Right atrium auricular region (tissue), 2 donors: Measurements from ENCODE around the gene MFAP3L. TPM values are rescaled to one million over a fixed set of nuclear protein-coding genes. Genes with fewer than 3 reads are reported as not detected.
A peak's percentile ranks its signal among the peaks of the same experiment; 100 is the strongest.
"Not testable (repeated sequence)": the region's sequence is repeated elsewhere in the genome, so short reads cannot be mapped to it uniquely, and the experiment has no call there.

Experiments used
- DNase-seq: peaks from one replicate; pipeline ENCODE4 v3.0.0-alpha.2; 2019; ENCODE audit warnings: low spot score
- H3K27ac ChIP-seq, 2 donors: fragments of 200-600 bp; sonication (generic); 1 replicate in 1 of 2; 2 replicates in 1 of 2; pipeline ENCODE4 v1.5.1; 2016 to 2019
- H3K27me3 ChIP-seq, 2 donors: fragments of 200-600 bp; sonication (generic); one replicate each; pipeline versions ENCODE4 v1.5.1 to v1.6.0; 2017 to 2019
- H3K36me3 ChIP-seq: fragments of 200-600 bp; sonication (generic); one replicate; pipeline ENCODE4 v1.5.1; 2016
- H3K4me1 ChIP-seq, 2 donors: fragments of 200-600 bp; sonication (generic); one replicate each; pipeline versions ENCODE4 v1.5.1 to v1.6.0; 2017 to 2019
- H3K4me3 ChIP-seq, 2 donors: fragments of 200-600 bp; sonication (generic); 1 replicate in 1 of 2; 2 replicates in 1 of 2; pipeline ENCODE4 v1.5.1; 2017 to 2019; ENCODE audit warnings: mild to moderate bottlenecking in 1 of 2, moderate library complexity in 1 of 2
- H3K9me3 ChIP-seq, 2 donors: fragments of 200-600 bp; sonication (generic); one replicate each; pipeline ENCODE4 v1.5.1; 2019
- total RNA-seq, 2 donors: library from RNA; depleted of rRNA; stranded (reverse); fragments of >200 nt; gene quantifications; one replicate each; pipeline ENCODE4 v1.1.0, GENCODE V29; 2016
- TF ChIP-seq, protein P1 (sequence below), 2 donors: fragments of 200-600 bp; sonication (generic); IDR thresholded peaks; one replicate each; pipeline ENCODE4 v1.5.1; 2019; ENCODE audit warnings: antibody characterized with exemption in 2 of 2

Gene MFAP3L
- total RNA-seq, 2 donors from 2014 or later = 7.7 to 8.1 TPM

DNA sequence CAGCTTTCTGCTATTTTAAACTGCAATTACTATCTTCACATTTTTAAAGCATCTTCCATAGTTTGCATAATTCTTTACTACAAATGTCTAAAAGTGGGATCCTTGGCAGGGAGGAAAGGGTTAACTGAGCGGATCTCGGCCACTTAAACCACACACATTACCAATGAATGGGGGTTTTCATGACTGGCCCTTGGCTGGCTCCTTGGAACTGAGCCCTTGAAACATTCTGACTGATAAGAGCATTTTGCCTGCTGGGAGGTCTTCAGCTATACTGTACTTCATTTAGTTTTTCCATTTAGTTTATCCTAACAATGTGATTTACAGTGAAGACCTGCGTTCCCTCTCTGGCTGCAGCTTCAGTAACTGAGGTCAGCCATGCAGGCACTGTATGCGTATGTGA, 31.7 kb upstream of the MFAP3L start:
- Histone ChIP-seq H3K27me3 (no peaks in the 10 kb centered on the region), H3K36me3 (no peaks in the 10 kb centered on the region), H3K27ac (no peak overlapping the region), H3K4me3 (no peak overlapping the region), H3K4me1 (no peaks in the 10 kb centered on the region), H3K9me3 (no peaks in the 10 kb centered on the region)
- TF ChIP-seq, protein P1, sequence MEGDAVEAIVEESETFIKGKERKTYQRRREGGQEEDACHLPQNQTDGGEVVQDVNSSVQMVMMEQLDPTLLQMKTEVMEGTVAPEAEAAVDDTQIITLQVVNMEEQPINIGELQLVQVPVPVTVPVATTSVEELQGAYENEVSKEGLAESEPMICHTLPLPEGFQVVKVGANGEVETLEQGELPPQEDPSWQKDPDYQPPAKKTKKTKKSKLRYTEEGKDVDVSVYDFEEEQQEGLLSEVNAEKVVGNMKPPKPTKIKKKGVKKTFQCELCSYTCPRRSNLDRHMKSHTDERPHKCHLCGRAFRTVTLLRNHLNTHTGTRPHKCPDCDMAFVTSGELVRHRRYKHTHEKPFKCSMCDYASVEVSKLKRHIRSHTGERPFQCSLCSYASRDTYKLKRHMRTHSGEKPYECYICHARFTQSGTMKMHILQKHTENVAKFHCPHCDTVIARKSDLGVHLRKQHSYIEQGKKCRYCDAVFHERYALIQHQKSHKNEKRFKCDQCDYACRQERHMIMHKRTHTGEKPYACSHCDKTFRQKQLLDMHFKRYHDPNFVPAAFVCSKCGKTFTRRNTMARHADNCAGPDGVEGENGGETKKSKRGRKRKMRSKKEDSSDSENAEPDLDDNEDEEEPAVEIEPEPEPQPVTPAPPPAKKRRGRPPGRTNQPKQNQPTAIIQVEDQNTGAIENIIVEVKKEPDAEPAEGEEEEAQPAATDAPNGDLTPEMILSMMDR (IDR thresholded peaks at IDR 0.05) = no peak
- DNase-seq = no peak

DNA sequence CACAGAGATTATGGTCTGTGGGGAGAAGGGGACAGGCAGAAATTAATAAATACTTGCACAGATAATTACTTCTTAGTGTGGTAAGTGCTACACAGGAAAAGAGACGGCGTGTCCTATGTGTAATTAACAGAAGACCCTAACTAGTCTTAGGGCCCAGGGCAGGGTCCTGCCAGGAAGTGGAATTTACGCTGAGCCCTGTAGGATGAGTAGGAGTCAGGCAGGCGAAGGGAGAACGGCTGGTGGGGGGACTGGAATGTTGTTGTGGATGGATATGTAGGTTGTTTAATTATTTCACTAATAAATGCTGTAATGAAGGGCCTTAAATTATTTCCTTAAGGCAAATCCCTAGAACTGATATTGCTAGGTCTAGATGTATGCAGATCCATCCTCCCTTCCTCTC, 26.7 kb upstream of the MFAP3L start:
- H3K4me1 ChIP-seq = no peaks in the 10 kb centered on the region
- H3K9me3 ChIP-seq = no peaks in the 10 kb centered on the region
- no peak overlapping the region for H3K4me3 ChIP-seq
- no peak for DNase-seq
- no peaks in the 10 kb centered on the region for H3K27me3 ChIP-seq
- no peaks in the 10 kb centered on the region for H3K36me3 ChIP-seq
- no peak overlapping the region for H3K27ac ChIP-seq
- TF ChIP-seq, protein P1 (IDR thresholded peaks at IDR 0.05) = no peak

DNA sequence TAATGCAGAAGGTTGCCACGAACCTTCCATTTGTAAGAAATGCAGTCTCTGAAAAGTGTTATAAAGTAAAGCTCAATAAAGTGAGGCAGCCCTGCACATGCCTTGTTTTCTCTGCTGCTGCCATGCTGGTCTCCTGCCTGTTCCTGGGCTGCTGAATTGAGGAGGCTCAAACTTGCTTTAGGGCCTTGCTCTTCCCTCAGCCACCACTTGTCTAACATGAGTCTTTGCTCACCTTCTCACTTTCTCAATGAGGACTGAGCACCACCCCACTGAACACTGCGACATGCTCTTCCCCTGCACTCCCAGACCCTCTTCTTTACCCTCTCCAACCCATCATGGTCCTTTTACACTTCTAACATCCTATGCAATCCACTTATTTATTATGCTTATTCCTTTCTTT, 25.2 kb upstream of the MFAP3L start:
- no peak for DNase-seq
- H3K4me3 ChIP-seq = no peak overlapping the region
- no peaks in the 10 kb centered on the region for H3K9me3 ChIP-seq
- no peaks in the 10 kb centered on the region for H3K36me3 ChIP-seq
- no peak overlapping the region for H3K27ac ChIP-seq
- no peaks in the 10 kb centered on the region for H3K27me3 ChIP-seq
- TF ChIP-seq, protein P1 (IDR thresholded peaks at IDR 0.05) = no peak
- H3K4me1 ChIP-seq = no peaks in the 10 kb centered on the region

DNA sequence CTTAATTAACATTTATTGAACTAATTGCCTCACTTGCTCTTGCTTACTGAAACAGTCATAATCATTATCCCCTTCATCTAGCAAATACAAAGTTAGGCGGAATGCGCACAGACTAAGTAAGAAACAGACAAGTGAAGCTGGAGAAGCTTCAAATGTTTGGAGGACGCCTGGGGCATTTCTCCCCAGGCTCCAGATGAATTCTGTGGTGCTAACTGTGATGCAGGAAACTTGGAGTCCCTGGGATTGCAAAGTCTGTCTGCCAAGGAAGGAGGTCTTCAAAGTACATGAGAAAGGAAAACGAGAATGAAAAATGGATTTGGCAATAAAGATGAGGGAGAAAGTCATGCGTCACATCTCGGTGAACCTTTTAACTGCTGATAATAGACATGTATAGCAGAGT, 23.6 kb upstream of the MFAP3L start:
- TF ChIP-seq, protein P1 (IDR thresholded peaks at IDR 0.05) = no peak
- no peak overlapping the region for H3K27ac ChIP-seq
- H3K36me3 ChIP-seq = no peaks in the 10 kb centered on the region
- H3K4me1 ChIP-seq = no peaks in the 10 kb centered on the region
- no peak overlapping the region for H3K4me3 ChIP-seq
- DNase-seq = no peak
- H3K27me3 ChIP-seq = no peaks in the 10 kb centered on the region
- H3K9me3 ChIP-seq = no peaks in the 10 kb centered on the region

DNA sequence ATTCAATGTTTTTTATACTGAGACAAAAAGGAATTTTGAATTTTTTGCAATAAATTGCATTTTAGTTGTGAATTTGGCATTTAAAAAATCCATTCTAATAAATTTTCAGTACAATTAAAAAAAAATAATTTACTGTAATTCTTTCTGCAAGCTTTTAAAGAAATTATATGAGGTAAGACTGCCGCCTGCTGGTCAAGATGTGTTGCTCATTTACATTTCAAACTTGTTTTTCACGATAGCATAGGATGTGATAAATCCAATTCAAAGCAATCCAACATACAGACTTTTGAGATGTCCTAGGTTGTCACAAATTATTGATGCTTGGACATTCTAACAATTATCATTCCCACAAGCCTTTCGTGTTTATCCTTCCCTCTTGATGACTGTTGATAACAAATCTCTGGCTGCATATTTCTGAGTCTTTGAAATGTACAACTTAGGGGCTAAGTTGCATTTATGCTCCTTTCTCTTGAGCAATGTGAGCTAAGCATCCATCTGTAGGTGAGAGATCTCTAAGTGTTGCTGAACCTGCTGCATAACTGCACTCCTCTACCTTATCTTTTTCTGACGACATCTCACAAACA, 21.7 kb upstream of the MFAP3L start:
- TF ChIP-seq, protein P1 (IDR thresholded peaks at IDR 0.05) = peak; percentile 65 to 81
- DNase-seq = peak; percentile 65
- no peak overlapping the region for H3K27ac ChIP-seq

DNA sequence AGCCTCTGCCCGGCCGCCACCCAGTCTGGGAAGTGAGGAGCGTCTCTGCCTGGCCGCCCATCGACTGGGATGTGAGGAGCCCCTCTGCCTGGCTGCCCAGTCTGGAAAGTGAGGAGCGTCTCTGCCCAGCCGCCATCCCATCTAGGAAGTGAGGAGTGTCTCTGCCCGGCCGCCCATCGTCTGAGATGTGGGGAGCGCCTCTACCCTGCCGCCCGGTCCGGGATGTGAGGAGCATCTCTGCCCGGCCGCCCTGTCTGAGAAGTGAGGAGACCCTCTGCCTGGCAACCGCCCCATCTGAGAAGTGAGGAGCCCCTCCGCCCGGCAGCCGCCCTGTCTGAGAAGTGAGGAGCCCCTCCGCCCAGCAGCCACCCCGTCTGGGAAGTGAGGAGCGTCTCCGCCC, 20.0 kb upstream of the MFAP3L start:
- not testable (repeated sequence) for H3K27ac ChIP-seq, H3K9me3 ChIP-seq, H3K4me3 ChIP-seq, H3K27me3 ChIP-seq, H3K36me3 ChIP-seq, H3K4me1 ChIP-seq, DNase-seq

More for the DNA sequence above, 21.7 kb upstream of the MFAP3L start:
- H3K27me3 ChIP-seq = no peaks in the 10 kb centered on the region
- H3K9me3 ChIP-seq = no peaks in the 10 kb centered on the region
- H3K4me3 ChIP-seq = no peak overlapping the region
- no peaks in the 10 kb centered on the region for H3K36me3 ChIP-seq
- no peaks in the 10 kb centered on the region for H3K4me1 ChIP-seq
